MM.1S (cell line): Measurements from ENCODE around the gene KCNC3.

ENCODE experiments used
- CTCF ChIP-seq: fragments of 300-600 bp; sonication (generic); IDR thresholded peaks from 2 replicates; pipeline ENCODE4 v1.5.1; 2016; ENCODE audit warnings: antibody characterized with exemption, low read length, mixed read lengths
- EZH2 ChIP-seq: fragments of 300-600 bp; sonication (generic); optimal IDR thresholded peaks from 2 replicates; pipeline ENCODE3; 2017; ENCODE audit warnings: low read depth, mild to moderate bottlenecking, antibody characterized with exemption, low read length, mixed read lengths

- no peak for TF ChIP-seq CTCF
- no peak for TF ChIP-seq EZH2
These were observed 43.3 kb downstream of the KCNC3 start for GRCh38 chr19:50285833-50286232.
